ENCODE measurements around the gene CCL2. TPM values are rescaled to one million over a fixed set of nuclear protein-coding genes. Genes with fewer than 3 reads are reported as not detected.

The CCL2 gene
- total RNA-seq, 4 donors from 2014 or later, result 1.2 to 19.8 (median 6.6) TPM; not detected in 1

DNA sequence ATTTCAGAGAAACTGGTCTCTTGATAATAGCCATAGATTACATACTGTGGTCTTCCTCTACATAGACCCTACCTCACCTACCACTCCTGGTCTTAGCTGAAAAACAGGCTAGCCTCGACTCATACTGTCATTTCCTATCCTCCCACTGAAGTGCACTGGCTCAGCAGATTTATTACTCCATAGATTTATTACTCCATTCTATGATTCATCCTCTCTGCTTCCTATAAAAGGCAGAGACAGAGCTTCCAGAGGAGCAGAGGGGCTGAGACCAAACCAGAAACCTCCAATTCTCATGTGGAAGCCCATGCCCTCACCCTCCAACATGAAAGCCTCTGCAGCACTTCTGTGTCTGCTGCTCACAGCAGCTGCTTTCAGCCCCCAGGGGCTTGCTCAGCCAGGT, 14.9 kb downstream of the CCL2 start, which contains the start of gene CCL7:
Gene CCL7, plus strand, starts transcription at position 253 of the 400 bp plus-strand sequence. Its CDS starts 70 bp downstream, at position 323.
- no peak within 1 kb of the TSS for H3K4me3 ChIP-seq
- no peaks in the 10 kb centered on the region for H3K36me3 ChIP-seq
- H3K27me3 ChIP-seq, result no peaks in the 10 kb centered on the region
- no peaks in the 10 kb centered on the region for H3K4me1 ChIP-seq
- H3K27ac ChIP-seq, result no peak within 1 kb of the TSS
- DNase-seq, result no peak
- TF ChIP-seq POLR2A (IDR thresholded peaks at IDR 0.05), result no peak
- H3K9me3 ChIP-seq, result no peaks in the 10 kb centered on the region

DNA sequence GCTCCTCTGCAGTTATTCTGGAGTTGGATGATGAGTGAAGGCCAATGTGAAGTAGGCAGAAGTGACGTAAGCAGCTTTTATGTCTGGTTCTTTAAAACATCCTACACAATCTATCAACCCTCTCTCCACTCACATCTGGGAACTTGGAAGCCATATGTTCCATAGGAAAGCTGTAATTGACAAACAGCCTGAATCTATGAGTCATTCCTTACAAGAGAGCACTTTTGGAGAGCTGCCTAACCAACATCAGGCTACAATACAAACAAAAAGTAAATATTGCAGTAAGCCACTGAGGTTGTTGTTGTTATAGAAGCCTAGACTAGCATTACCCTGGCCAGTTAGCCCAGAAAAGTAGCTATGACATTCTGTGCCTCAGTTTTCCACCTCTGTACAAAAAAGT, 20.8 kb downstream of the CCL2 start:
- H3K4me1 ChIP-seq, result no peaks in the 10 kb centered on the region
- H3K36me3 ChIP-seq, result no peaks in the 10 kb centered on the region
- no peak for DNase-seq
- TF ChIP-seq, protein P1, sequence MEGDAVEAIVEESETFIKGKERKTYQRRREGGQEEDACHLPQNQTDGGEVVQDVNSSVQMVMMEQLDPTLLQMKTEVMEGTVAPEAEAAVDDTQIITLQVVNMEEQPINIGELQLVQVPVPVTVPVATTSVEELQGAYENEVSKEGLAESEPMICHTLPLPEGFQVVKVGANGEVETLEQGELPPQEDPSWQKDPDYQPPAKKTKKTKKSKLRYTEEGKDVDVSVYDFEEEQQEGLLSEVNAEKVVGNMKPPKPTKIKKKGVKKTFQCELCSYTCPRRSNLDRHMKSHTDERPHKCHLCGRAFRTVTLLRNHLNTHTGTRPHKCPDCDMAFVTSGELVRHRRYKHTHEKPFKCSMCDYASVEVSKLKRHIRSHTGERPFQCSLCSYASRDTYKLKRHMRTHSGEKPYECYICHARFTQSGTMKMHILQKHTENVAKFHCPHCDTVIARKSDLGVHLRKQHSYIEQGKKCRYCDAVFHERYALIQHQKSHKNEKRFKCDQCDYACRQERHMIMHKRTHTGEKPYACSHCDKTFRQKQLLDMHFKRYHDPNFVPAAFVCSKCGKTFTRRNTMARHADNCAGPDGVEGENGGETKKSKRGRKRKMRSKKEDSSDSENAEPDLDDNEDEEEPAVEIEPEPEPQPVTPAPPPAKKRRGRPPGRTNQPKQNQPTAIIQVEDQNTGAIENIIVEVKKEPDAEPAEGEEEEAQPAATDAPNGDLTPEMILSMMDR (IDR thresholded peaks at IDR 0.05), result no peak
- TF ChIP-seq POLR2A (IDR thresholded peaks at IDR 0.05), result no peak
- H3K27me3 ChIP-seq, result no peaks in the 10 kb centered on the region
- no peaks in the 10 kb centered on the region for H3K9me3 ChIP-seq
- H3K4me3 ChIP-seq, result no peak overlapping the region
- no peak overlapping the region for H3K27ac ChIP-seq

DNA sequence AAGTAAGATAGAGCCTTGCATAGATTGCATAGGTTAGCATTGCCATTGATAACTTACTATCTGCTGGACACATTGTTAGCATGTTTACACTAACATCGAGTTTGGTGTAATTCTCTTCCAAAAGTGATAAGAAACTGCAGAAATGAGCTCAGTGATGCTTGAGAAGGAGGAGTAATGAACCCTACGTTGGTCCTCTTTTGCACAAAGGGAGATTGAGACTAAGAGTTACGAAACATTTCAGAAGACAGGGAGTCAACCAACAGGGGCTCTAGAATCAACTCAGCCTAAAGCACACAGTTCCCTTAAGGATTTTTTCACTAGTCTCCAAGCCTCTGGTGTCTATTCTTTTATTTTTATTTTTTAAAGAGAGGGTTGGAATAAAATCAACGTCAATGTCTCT, 21.7 kb downstream of the CCL2 start:
- H3K4me1 ChIP-seq, result no peaks in the 10 kb centered on the region
- H3K36me3 ChIP-seq, result no peaks in the 10 kb centered on the region
- no peaks in the 10 kb centered on the region for H3K9me3 ChIP-seq
- H3K27ac ChIP-seq, result no peak overlapping the region
- DNase-seq, result no peak
- H3K27me3 ChIP-seq, result no peaks in the 10 kb centered on the region
- no peak overlapping the region for H3K4me3 ChIP-seq
- TF ChIP-seq, protein P1 (IDR thresholded peaks at IDR 0.05), result no peak
- no peak for TF ChIP-seq POLR2A (IDR thresholded peaks at IDR 0.05)

DNA sequence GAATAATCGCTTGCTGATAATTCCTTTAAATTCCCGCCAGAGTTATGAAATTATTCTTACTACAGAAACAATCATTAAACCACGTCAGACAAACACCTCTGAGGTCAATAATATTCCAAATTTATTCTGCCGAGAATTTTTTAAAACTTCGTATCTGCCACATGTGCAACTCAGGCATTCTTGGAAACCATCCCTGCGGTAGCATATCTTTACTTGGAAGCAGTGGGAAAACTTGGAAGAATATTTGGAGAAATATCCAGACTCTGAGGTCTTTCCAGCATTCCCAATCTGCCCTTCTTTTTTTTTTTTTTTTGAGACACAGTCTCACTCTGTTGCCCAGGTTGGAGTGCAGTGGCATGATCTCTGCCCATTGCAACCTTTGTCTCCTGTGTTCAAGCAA, 28.5 kb downstream of the CCL2 start:
- TF ChIP-seq, protein P1 (IDR thresholded peaks at IDR 0.05), result no peak
- no peak for TF ChIP-seq POLR2A (IDR thresholded peaks at IDR 0.05)
- H3K9me3 ChIP-seq, result no peaks in the 10 kb centered on the region
- H3K4me1 ChIP-seq, result no peaks in the 10 kb centered on the region

DNA sequence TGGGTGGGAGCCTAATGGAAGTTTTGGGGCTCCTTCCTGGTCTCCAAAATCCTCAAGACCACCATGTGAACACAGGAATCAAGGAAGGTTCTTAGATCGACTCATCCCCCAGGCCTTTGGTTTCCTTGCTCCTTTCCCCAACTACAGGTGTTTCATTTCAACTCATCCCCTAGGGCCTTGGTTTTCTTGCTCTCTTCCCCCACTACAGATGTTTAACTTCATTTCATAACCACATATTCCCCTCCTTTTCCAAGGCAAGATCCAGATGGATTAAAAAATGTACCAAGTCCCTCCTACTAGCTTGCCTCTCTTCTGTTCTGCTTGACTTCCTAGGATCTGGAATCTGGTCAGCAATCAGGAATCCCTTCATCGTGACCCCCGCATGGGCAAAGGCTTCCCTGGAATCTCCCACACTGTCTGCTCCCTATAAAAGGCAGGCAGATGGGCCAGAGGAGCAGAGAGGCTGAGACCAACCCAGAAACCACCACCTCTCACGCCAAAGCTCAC, 30.3 kb downstream of the CCL2 start, which contains the start of gene CCL11:
Gene CCL11, plus strand, starts transcription at position 457 of the 507 bp plus-strand sequence. CDS start 67 bp downstream, outside the sequence.
- Histone ChIP-seq H3K4me3 (no peak within 1 kb of the TSS), H3K4me1 (no peaks in the 10 kb centered on the region), H3K9me3 (no peaks in the 10 kb centered on the region), H3K36me3 (no peaks in the 10 kb centered on the region), H3K27ac (peak within 1 kb of the TSS in 2 of 4 donors; percentile 13 to 31), H3K27me3 (no peaks in the 10 kb centered on the region)
- DNase-seq, result no peak
- TF ChIP-seq, protein P1 (IDR thresholded peaks at IDR 0.05), result no peak
- TF ChIP-seq POLR2A (IDR thresholded peaks at IDR 0.05), result no peak

More for the DNA sequence above, 28.5 kb downstream of the CCL2 start:
- Histone ChIP-seq H3K27ac (no peak overlapping the region), H3K4me3 (no peak overlapping the region), H3K27me3 (no peaks in the 10 kb centered on the region), H3K36me3 (no peaks in the 10 kb centered on the region)
- no peak for DNase-seq

DNA sequence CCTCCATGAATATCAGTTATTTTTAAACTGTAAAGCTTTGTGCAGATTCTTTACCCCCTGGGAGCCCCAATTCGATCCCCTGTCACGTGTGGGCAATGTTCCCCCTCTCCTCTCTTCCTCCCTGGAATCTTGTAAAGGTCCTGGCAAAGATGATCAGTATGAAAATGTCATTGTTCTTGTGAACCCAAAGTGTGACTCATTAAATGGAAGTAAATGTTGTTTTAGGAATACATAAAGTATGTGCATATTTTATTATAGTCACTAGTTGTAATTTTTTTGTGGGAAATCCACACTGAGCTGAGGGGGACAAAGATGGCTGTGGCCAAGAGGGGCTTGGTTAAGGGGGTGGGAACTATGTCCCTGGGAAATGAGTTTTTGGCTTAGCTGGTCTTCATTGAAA, 32.8 kb downstream of the CCL2 start:
- Histone ChIP-seq H3K9me3 (no peaks in the 10 kb centered on the region), H3K36me3 (no peaks in the 10 kb centered on the region), H3K27me3 (no peaks in the 10 kb centered on the region), H3K4me1 (no peaks in the 10 kb centered on the region), H3K4me3 (no peak overlapping the region), H3K27ac (no peak overlapping the region)
- TF ChIP-seq, protein P1 (IDR thresholded peaks at IDR 0.05), result no peak
- TF ChIP-seq POLR2A (IDR thresholded peaks at IDR 0.05), result no peak
- DNase-seq, result no peak

Measured in Peyer's patch (tissue), 4 donors.